Measurements from ENCODE around the gene NEU1.
"Not testable (repeated sequence)": the region's sequence is repeated elsewhere in the genome, so short reads cannot be mapped to it uniquely, and the experiment has no call there.

Gene NEU1

GRCh38 chr6:31862344-31863235 lies at the start of gene NEU1:
Gene NEU1 (minus strand): TSS chr6:31862821. CDS start chr6:31862776, 45 bp downstream.
- DNase-seq, result peak; percentile 97

- DNase-seq, result no peak
Observed at GRCh38 chr6:31911826-31912585, 49.4 kb upstream of the NEU1 start.

- not testable (repeated sequence) for DNase-seq
Observed at GRCh38 chr6:31909298-31909697, 46.7 kb upstream of the NEU1 start.

- DNase-seq, result no peak
Observed at GRCh38 chr6:31908791-31909190, 46.2 kb upstream of the NEU1 start.

- not testable (repeated sequence) for DNase-seq
Observed at GRCh38 chr6:31908255-31908654, 45.6 kb upstream of the NEU1 start.

GRCh38 chr6:31907158-31907813 lies 44.7 kb upstream of the NEU1 start:
- DNase-seq, result no peak

- not testable (repeated sequence) for DNase-seq
Observed at GRCh38 chr6:31906727-31907126, 44.1 kb upstream of the NEU1 start.

GRCh38 chr6:31906122-31906521 lies 43.5 kb upstream of the NEU1 start:
- DNase-seq, result no peak

- no peak for DNase-seq
Observed at GRCh38 chr6:31905041-31905440, 42.4 kb upstream of the NEU1 start.

GRCh38 chr6:31903957-31904356 lies 41.3 kb upstream of the NEU1 start:
- DNase-seq, result no peak

- DNase-seq, result peak; percentile 77
Observed at GRCh38 chr6:31901953-31902643, 39.5 kb upstream of the NEU1 start, which contains the start of gene ZBTB12. Gene ZBTB12 (minus strand): TSS chr6:31902086. CDS start chr6:31901305, 781 bp downstream.

GRCh38 chr6:31901415-31901952 lies 38.9 kb upstream of the NEU1 start:
- DNase-seq, result no peak

- no peak for DNase-seq
Observed at GRCh38 chr6:31900917-31901414, 38.3 kb upstream of the NEU1 start.

- DNase-seq, result no peak
Observed at GRCh38 chr6:31899882-31900722, 37.5 kb upstream of the NEU1 start.

GRCh38 chr6:31899215-31899614 lies 36.6 kb upstream of the NEU1 start:
- no peak for DNase-seq

- peak; percentile 18 for DNase-seq
Observed at GRCh38 chr6:31898383-31899011, 35.9 kb upstream of the NEU1 start.

GRCh38 chr6:31897612-31898382 lies 35.2 kb upstream of the NEU1 start, which contains the start of gene EHMT2:
Gene EHMT2 (minus strand): TSS chr6:31897698. CDS start chr6:31897677, 21 bp downstream.
- peak; percentile 29 for DNase-seq

GRCh38 chr6:31896856-31897611 lies 34.4 kb upstream of the NEU1 start:
- DNase-seq, result no peak

GRCh38 chr6:31896493-31896855 lies 33.9 kb upstream of the NEU1 start:
- no peak for DNase-seq

Measured in NCI-H524 treated with DMSO at 0.1 percent for 48 hours (cell line).